Adrenal gland (tissue), 5 donors: ENCODE measurements around the gene SPTBN1.

ENCODE experiments used
- POLR2A ChIP-seq, 2 donors: fragments of 450-650 bp; IDR thresholded peaks; one replicate each; pipeline ENCODE4 v1.6.1; 2017; ENCODE audit warnings: antibody characterized with exemption in 2 of 2, mild to moderate bottlenecking in 2 of 2, moderate library complexity in 1 of 2
- TF ChIP-seq, protein P1 (sequence below), 6 experiments: fragments of 450-650 bp in 4 of 6; fragments of 200-600 bp in 2 of 6; sonication (generic) in 1 of 6; IDR thresholded peaks; 1 replicate in 5 of 6; 2 replicates in 1 of 6; pipeline versions ENCODE4 v1.5.1 to v1.8.0; 2016 to 2021; ENCODE audit warnings: antibody characterized with exemption in 6 of 6, mild to moderate bottlenecking in 2 of 6, moderate library complexity in 1 of 6
- donor health status: DM: no; HTN: no; CAD: no.

DNA sequence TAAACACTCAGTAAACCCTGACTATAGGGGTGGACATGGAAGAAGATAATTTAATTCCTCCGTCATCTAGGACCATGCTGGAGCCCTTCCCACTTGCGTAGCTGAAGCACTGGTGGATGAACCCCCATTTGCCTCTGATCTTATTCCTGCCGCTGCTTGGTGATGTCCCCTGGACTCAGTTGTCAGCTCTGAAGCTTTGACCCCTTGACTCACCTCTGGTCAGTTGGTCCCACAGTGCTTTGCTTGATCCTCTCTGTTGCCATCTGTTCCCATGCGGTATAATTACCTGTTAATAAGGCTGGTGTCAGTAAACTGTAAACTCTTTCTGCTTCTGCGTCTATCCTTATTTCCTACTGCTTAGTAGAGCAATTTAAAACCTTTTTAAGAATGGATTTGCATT, 126.9 kb downstream of the SPTBN1 start:
- TF ChIP-seq, protein P1, sequence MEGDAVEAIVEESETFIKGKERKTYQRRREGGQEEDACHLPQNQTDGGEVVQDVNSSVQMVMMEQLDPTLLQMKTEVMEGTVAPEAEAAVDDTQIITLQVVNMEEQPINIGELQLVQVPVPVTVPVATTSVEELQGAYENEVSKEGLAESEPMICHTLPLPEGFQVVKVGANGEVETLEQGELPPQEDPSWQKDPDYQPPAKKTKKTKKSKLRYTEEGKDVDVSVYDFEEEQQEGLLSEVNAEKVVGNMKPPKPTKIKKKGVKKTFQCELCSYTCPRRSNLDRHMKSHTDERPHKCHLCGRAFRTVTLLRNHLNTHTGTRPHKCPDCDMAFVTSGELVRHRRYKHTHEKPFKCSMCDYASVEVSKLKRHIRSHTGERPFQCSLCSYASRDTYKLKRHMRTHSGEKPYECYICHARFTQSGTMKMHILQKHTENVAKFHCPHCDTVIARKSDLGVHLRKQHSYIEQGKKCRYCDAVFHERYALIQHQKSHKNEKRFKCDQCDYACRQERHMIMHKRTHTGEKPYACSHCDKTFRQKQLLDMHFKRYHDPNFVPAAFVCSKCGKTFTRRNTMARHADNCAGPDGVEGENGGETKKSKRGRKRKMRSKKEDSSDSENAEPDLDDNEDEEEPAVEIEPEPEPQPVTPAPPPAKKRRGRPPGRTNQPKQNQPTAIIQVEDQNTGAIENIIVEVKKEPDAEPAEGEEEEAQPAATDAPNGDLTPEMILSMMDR (IDR thresholded peaks at IDR 0.05): no peak
- TF ChIP-seq POLR2A (IDR thresholded peaks at IDR 0.05): no peak
